Panc1 (cell line): ENCODE measurements around the gene APBB1. TPM values are rescaled to one million over a fixed set of nuclear protein-coding genes. Genes with fewer than 3 reads are reported as not detected.

Source experiments
- ATAC-seq: fragments of 200-7000 bp; cut with Tn5 transposase; 2 replicates; pipeline ENCODE4 v1.9.1; 2020; ENCODE audit warnings: mild to moderate bottlenecking, moderate library complexity
- BruUV-seq: library from RNA; stranded (reverse); fragments of 400-500 nt; replicated peaks from 2 replicates; lab custom pipeline; 2021; lab: Mats Ljungman, UMichigan
- CTCF ChIA-PET: fragments of 300-600 bp; sonication (Branson Sonifier 250); formaldehyde crosslinking; loops from one replicate; lab custom pipeline; 2022; ENCODE audit warnings: antibody characterized with exemption; lab: Charles Lee
- POLR2A ChIA-PET: fragments of 300-600 bp; sonication (Branson Sonifier 250); formaldehyde crosslinking; loops from one replicate; lab custom pipeline; 2022; ENCODE audit warnings: antibody characterized with exemption; lab: Charles Lee
- DNase-seq: peaks from one replicate; pipeline ENCODE4 v3.0.0-alpha.2; 2010; ENCODE audit warnings: low read depth, low spot score
- H3K27ac ChIP-seq: 2 replicates; pipeline ENCODE4 v1.5.1; 2011; ENCODE audit warnings: mild to moderate bottlenecking, low read length, inconsistent platforms
- H3K27me3 ChIP-seq: fragments of 200-500 bp; sonication (Bioruptor generic); 2 replicates; pipeline ENCODE4 v1.6.0; 2014; ENCODE audit warnings: low read length, inconsistent platforms; ENCODE audit not compliant: control insufficient read depth, insufficient read depth
- H3K36me3 ChIP-seq: fragments of 200-500 bp; sonication (Bioruptor generic); 2 replicates; pipeline ENCODE4 v1.5.1; 2014; ENCODE audit warnings: inconsistent platforms, mild to moderate bottlenecking, low read length, moderate library complexity; ENCODE audit not compliant: control insufficient read depth, insufficient read depth
- H3K4me1 ChIP-seq: 2 replicates; pipeline ENCODE4 v1.5.1; 2011; ENCODE audit warnings: inconsistent platforms, mild to moderate bottlenecking, low read length, moderate library complexity; ENCODE audit not compliant: control insufficient read depth, insufficient read depth
- H3K4me3 ChIP-seq, 2 experiments: 2 replicates each; pipeline ENCODE4 v1.5.1; 2011 to 2012; ENCODE audit warnings: low read depth in 2 of 2, low read length in 2 of 2, mild to moderate bottlenecking in 2 of 2, inconsistent platforms in 1 of 2, moderate library complexity in 1 of 2
- H3K9me3 ChIP-seq: fragments of 200-500 bp; sonication (Bioruptor generic); 2 replicates; pipeline ENCODE4 v1.5.1; 2014; ENCODE audit warnings: low read depth, mild to moderate bottlenecking, inconsistent platforms, low read length, moderate library complexity; ENCODE audit not compliant: control insufficient read depth, insufficient read depth
- CTCF ChIP-seq: fragments of 450-650 bp; IDR thresholded peaks from 2 replicates; pipeline ENCODE4 v1.5.1; 2017; ENCODE audit warnings: mild to moderate bottlenecking
- POLR2AphosphoS5 ChIP-seq: IDR thresholded peaks from 2 replicates; pipeline ENCODE4 v1.6.1; 2012; ENCODE audit warnings: mild to moderate bottlenecking, low read depth, low read length, moderate library complexity
- REST ChIP-seq, 2 experiments: IDR thresholded peaks; 2 replicates each; pipeline ENCODE4 v1.6.1; 2011 to 2012; ENCODE audit warnings: low read depth in 2 of 2, control low read depth in 1 of 2, low read length in 1 of 2, mild to moderate bottlenecking in 1 of 2, moderate library complexity in 1 of 2; ENCODE audit not compliant: insufficient read depth in 1 of 2
- SIN3A ChIP-seq: IDR thresholded peaks from 2 replicates; pipeline ENCODE4 v1.6.1; 2012; ENCODE audit warnings: low read depth, mild to moderate bottlenecking, low read length, moderate library complexity, borderline replicate concordance; ENCODE audit not compliant: insufficient read depth
- TCF7L2 ChIP-seq: IDR thresholded peaks from 2 replicates; pipeline ENCODE4 v1.6.1; 2011; ENCODE audit warnings: mild to moderate bottlenecking, low read depth, low read length, inconsistent platforms
- in situ Hi-C: cut with HindIII; loops from 2 replicates; pipeline ENCODE4 v1.10.0; 2016; ENCODE audit warnings: low sequenced_read_pairs, low pct_unique_long_range_greater_than_20kb
- intact Hi-C: fragments of 100-400 bp; cut with micrococcal nuclease; formaldehyde crosslinking; loops from one replicate; pipeline ENCODE4 v1.10.0; 2022; ENCODE audit not compliant: unreplicated experiment
- total RNA-seq: library from RNA; stranded (reverse); gene quantifications from one replicate; pipeline ENCODE4 v1.2.1, GENCODE V29; 2021; ENCODE audit not compliant: unreplicated experiment

The APBB1 gene
- total RNA-seq, 1 experiment from 2014 or later: 9.6 TPM

DNA sequence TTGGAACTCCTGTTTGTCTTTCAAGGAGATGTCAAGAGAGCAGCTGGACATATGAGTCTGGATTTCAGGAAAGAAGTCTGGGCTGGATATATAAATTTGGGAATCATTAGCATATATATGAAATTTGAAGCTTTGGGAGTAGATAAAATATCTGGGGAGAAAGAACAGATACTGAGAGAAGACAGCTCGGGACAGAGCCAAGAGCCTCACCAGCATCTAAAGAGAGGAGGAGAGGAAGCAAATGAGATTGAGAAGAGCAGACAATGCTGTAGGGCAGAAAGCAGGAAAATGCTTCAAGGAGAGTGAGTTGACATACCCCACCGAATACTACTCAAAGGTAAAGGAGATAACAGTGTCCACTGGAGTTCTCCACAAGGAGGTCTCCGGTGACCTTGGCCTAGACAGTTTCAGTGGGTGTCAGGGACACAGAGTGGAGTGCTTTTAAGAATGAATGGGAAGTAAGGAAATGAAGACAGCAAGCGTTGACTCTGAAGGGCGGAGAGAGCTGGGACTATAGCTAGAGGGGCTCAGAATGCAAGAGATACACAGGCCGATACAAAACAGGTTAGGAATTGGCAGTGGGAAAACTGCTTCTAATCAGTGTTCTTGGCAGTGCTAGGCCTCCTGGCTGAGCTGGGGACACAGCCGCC is 862 bp downstream of the APBB1 start:
- ATAC-seq (no peak), DNase-seq (no peak)
- H3K9me3 ChIP-seq: no peaks in the 10 kb centered on the region
- H3K27ac ChIP-seq: no peak overlapping the region
- no peaks in the 10 kb centered on the region for H3K36me3 ChIP-seq
- H3K27me3 ChIP-seq: peaks cover 36% of the 10 kb centered on the region
- CTCF ChIA-PET: interaction anchor here (1.8 kb wide), 1 partner anchor 39 kb away, joined by 9 read pairs; no protein-coding TSS in a partner anchor
- in situ Hi-C loops (no loop called here), intact Hi-C loops (no loop called here)
- no TSS peak for BruUV-seq
- POLR2A ChIA-PET: no interaction called here
- no peak for TF ChIP-seq CTCF
- TF ChIP-seq SIN3A: no peak
- TF ChIP-seq POLR2AphosphoS5: no peak
- no peak for TF ChIP-seq REST (IDR thresholded peaks at IDR 0.05; ENCODE audit: insufficient read depth in 1 of 2, low read depth in 2 of 2, low read length in 1 of 2)
- TF ChIP-seq TCF7L2: no peak
- peaks cover 4% of the 10 kb centered on the region for H3K4me1 ChIP-seq
- H3K4me3 ChIP-seq: peak overlapping the region in 1 of 2 experiments; percentile 59; a peak in 3 of 4 replicates

GRCh38 chr11:6415797-6416196 is 3.1 kb downstream of the APBB1 start:
- ChIA-PET CTCF (no interaction called here), POLR2A (no interaction called here)
- in situ Hi-C loops (no loop called here), intact Hi-C loops (no loop called here)
- Histone ChIP-seq H3K4me3 (no peak overlapping the region), H3K9me3 (no peaks in the 10 kb centered on the region), H3K36me3 (no peaks in the 10 kb centered on the region), H3K4me1 (peaks cover 4% of the 10 kb centered on the region), H3K27me3 (peaks cover 25% of the 10 kb centered on the region), H3K27ac (no peak overlapping the region)
- no TSS peak for BruUV-seq
- TF ChIP-seq TCF7L2 (no peak), SIN3A (no peak), POLR2AphosphoS5 (no peak), CTCF (no peak), REST (IDR thresholded peaks at IDR 0.05; ENCODE audit: insufficient read depth in 1 of 2, low read depth in 2 of 2, low read length in 1 of 2) (no peak)
- ATAC-seq (no peak), DNase-seq (no peak)
